ENCODE data around the gene SEMA4C. TPM values are rescaled to one million over a fixed set of nuclear protein-coding genes. Genes with fewer than 3 reads are reported as not detected.

The SEMA4C gene
- total and polyA plus RNA-seq, 9 of the 15 experiments (the other 6 are each of a cell fraction or from before 2014, with no cell fraction given), result 0.32 to 59.7 (median 23.9) TPM

DNA sequence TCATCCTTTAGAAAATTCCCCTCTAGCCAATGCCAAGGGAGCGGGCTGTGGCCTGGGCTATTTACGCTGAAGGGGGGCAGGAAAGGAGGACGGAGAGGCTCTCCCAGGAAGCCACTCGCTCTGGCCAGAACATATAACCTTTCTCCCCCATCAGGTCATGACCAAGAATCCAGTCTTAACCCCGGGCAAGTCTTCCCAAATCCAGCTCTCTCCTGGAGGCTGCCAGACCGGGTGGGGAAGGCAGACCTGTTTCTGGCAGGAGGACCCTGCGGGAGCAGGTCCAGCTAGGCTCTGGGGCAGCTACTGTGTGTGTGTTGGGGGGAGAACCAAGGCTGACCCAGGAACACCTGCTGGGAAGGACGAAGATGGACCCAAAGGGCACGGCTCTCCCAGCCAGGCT lies 13.4 kb upstream of the SEMA4C start:
- FAIRE-seq (no peak), ATAC-seq (no peak), DNase-seq (ENCODE audit: extremely low read depth in 1 of 4, low spot score in 3 of 4) (no peak)
- BruUV-seq (replicated peaks), result no TSS peak
- ChIA-PET CTCF (ENCODE audit: low intra/inter-chr PET ratio) (no interaction called here), POLR2A (interaction anchor here (0.6 to 11.3 kb wide), 11 partner anchors 8 to 214 kb away, joined by 3 to 112 read pairs (median 3); no protein-coding TSS in a partner anchor)
- H3K4me3 ChIP-seq, result no peak overlapping the region
- H3K9me3 ChIP-seq (replicated peaks; ENCODE audit: control insufficient read depth, insufficient read depth, low read depth, low read length), result no peaks in the 10 kb centered on the region
- H3K4me1 ChIP-seq (replicated peaks in 1 of 2; ENCODE audit: control insufficient read depth in 2 of 2, insufficient read depth in 2 of 2, low read length in 2 of 2), result peaks cover 27 to 90% of the 10 kb centered on the region in 2 experiments; a peak in 4 of 5 replicates
- no peaks in the 10 kb centered on the region for H3K9me1 ChIP-seq (ENCODE audit: control insufficient read depth, insufficient read depth, low read length)
- peak overlapping the region in 1 of 2 experiments; percentile 78; a peak in 2 of 4 replicates for H3K9ac ChIP-seq (ENCODE audit: insufficient read depth in 1 of 2, low read depth in 2 of 2, low read length in 2 of 2)
- H4K20me1 ChIP-seq (replicated peaks; ENCODE audit: control insufficient read depth, insufficient read depth, low read length), result peaks cover 3% of the 10 kb centered on the region; the same call in 1 of the 2 replicates
- WGBS (ENCODE audit: insufficient coverage, low coverage, missing lambda C conversion rate), result 79% methylated on average over 7 of the region's 9 CpGs
- H3K36me3 ChIP-seq (ENCODE audit: control insufficient read depth, insufficient read depth, low read length), result peaks cover 63% of the 10 kb centered on the region
- H3K27ac ChIP-seq (ENCODE audit: extremely low read depth, low read depth, low read length), result peak overlapping the region; percentile 42; the same call in 1 of the 3 replicates
- no peak overlapping the region for H3K4me2 ChIP-seq (ENCODE audit: insufficient read depth, low read length)
- intact Hi-C loops (cut with micrococcal nuclease) (no loop called here), in situ Hi-C loops (cut with MboI) (no loop called here)
- H3K27me3 ChIP-seq (ENCODE audit: control insufficient read depth in 2 of 2, insufficient read depth in 2 of 2, low read length in 2 of 2), result no peaks in the 10 kb centered on the region; a peak in 1 of 5 replicates
- 0 out of 2 replicates have a peak, but pooled peaks have one; percentile 34 for TF ChIP-seq CAMTA2 (CRISPR knock-in tag; conservative IDR thresholded peaks at IDR 0.05)
- 0 out of 2 replicates have a peak, but pooled peaks have one; percentile 19 for TF ChIP-seq ZBTB9 (CRISPR knock-in tag; IDR thresholded peaks at IDR 0.05)
- no peak for TF ChIP-seq CTCFL (IDR thresholded peaks at IDR 0.05; ENCODE audit: borderline replicate concordance, insufficient read depth, low read depth, low read length, poor library complexity, severe bottlenecking)
- H2AFZ ChIP-seq (ENCODE audit: low read depth, low read length), result no peak overlapping the region
- peaks cover 41% of the 10 kb centered on the region for H3K79me2 ChIP-seq (ENCODE audit: control insufficient read depth, insufficient read depth, low read length)
